T follicular helper cell (primary cell): ENCODE data around the gene MYBPC1.

Source experiments
- DNase-seq: peaks from one replicate; pipeline ENCODE4 v3.0.0-alpha.2; 2020; ENCODE audit warnings: low read depth

MYBPC1 gene

DNA sequence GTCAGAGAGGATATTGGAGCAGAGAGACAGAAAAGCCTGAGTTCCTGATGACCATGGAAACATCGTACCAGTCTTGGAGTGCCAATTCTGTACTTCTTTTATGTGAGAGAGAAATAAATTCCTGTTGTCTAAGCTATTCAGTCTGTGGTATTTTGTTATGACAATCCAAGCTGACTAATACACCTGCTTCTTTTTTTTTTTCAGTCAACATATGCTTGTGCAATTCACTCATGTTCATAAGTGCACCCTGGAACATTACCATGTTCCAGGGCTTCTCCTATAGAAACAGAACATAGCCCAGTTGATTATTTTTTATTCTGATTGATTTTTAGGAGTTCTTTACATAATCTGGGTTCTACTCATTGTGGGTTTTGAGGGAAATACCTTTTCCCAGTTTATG lies 100.9 kb downstream of the MYBPC1 start:
- DNase-seq, result no peak

DNA sequence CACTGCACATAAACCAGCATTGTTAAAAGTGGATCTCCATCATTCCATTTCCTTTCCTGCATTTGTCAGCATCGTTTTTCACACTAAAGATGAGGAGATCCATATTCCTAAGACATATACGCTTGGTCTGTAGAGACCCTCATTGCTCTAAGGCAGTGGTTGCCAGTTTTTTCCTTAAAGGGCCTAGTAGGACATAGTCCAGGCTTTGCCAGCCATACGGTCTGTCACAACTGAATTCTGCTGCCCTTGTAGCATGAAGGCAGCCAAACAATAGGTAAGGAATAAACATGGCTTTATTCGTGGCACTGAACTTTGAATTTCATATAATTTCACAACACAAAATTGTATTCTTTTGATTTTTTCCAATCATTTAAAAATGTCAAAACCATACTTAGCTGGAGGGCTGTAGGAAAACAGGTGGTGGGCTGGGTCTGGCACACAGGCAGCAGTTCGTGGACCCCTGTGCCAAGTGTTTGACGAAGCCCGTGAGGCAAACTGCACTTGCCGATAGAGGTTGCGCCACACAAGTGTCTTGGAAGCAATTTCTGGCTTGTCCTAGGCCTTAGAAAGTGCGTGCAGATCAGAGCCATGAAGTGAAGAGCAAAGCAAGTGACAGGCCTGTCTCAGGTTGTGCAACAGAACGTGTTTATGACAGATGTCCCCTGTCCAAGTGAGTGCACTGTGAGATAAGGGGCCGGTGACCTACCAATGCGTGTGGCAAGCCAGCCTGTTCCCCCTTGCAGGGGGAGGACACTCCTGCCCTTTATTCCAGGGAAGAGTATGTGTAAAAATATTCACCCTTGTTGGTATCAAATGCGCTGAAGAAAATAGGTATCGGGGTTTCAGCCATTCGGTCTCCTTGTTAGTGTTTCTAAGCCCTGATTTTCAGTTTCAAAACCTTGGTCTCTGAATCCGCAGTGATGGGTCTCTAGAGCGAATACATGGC lies 101.8 kb downstream of the MYBPC1 start:
- DNase-seq, result no peak

DNA sequence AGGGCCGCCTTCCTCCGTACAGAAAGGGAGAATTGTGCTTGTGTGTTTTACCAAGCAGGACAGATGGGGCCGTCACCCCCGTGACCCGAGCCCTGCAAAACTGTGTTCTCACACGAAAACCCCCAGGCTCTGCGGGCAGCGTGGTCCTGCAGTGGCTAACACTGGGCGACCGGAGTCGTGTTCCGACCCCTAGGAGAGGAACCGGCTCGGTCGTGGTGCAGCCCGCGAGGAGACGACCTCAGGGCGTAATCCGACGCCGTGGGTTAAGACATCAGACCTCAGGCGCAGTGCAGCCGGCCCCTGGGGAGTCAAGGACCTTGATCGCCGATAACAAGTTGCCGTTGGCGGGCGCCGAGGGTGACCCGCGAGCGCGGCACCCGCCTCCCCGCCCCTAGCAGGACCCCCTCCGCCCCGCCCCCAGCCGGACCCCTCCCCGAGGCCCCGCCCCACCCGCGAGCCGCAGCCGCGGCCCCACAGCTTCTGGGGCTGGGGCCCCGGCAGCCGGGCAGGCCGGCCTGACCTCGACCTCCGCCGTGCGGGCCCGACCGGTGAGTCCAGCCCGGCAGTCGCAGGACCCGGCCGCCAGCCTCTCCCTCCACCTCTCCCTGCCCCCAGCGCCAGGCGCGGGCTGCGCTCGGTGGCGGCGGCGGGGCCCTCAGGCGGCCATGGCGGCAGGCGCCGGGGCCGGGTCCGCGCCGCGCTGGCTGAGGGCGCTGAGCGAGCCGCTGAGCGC lies 102.6 kb downstream of the MYBPC1 start, which contains the start of gene CHPT1:
TSS of gene CHPT1 (plus strand) at position 444 of the 733 bp plus-strand sequence. CDS start at position 666, 222 bp downstream.
- peak; percentile 31 for DNase-seq

GRCh38 chr12:101697930-101698799 lies 103.4 kb downstream of the MYBPC1 start:
- DNase-seq, result no peak

- DNase-seq, result no peak
These were observed 104.1 kb downstream of the MYBPC1 start for GRCh38 chr12:101698800-101699347.

DNA sequence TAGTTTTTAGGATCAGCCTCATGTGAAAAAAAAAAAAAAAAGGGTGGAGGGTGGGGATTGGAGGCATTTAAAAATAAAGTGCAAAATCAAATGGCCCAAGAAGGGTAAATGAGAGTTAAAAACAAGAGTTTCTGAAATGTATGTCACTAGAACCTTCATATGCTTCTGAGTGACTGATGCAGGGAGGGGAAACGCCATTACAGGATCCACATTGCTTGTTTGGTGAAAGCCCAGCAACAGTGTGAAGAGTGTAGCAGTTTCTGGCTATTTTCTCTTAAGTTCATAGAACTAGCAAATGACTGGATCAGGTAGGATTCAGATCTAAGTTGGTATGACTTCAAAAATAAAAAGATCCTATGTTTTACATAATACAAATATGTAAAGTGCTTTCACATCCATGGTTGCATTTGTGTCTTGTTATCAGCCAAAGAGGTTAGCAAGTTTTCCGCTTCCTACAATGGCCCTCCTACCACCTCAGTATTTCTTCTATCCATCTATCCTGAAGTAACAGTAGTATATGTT lies 105.6 kb downstream of the MYBPC1 start:
- DNase-seq, result no peak

DNA sequence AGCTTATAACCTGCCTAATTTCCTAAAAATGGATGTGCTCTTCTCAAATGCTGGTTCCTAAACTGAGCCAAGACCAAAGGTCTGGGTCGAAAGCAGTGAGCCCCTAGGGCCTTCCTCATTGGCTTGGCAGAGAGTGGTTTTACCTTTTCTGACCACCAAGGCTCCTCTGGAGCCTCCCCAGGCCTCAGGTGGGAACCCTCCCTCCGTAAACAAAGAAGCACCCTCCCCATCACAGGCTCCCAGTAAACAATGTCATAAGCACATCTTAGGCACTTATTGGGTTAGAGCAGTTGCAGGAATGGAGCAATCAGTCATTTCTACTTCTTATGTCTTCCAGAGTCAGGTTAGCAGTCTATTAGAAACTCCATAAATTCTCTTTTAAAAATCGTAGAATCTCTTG lies 108.7 kb downstream of the MYBPC1 start:
- no peak for DNase-seq

DNA sequence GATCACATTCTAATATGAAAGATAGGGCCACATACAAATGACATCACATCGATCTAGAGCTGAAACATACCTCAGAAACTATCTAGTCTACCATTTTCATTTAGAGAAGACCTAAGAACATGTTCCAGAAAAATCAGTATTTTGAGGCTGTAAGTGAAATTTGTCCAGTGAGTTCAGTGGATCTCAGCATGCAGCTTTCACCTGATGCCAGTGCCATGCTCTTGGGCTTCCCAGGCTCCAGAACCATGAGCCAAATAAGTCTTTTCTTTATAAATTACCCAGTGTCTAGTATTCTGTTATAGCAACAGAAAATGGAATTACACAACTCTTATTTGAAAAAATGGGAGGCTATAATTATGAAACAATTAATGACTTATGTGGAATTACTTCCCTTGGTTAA lies 111.6 kb downstream of the MYBPC1 start:
- DNase-seq, result no peak

DNA sequence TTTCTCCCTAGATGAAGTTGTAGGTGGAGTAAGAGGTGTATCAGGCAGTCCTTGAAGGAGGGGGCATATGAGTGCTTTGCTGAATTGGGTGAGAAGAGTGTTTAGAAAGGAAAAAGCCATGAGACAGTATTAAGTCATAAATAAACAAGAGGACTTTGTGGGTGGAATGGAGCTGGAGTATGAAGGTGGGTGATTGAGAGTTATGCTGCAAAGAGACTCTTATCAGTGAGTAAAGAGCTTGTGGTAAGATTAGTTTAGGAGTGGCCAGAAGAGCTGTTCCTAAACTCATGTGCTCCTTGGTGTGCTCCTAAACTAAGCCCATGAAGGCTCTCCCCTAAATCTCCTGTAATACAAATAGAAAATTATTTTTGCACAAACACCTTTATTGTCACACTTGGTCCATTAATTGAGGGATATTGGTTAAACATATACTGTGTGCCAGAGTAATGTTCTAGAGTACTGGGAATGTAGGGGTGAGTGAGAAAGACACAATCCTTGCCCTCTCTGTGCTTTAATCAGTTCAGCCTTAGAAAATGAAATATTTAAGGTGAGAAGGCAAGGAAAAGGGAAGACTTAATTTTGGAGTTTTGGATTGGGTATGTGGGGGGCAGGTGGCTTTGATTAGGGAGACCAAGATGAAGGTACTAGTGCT lies 112.5 kb downstream of the MYBPC1 start:
- DNase-seq, result no peak

DNA sequence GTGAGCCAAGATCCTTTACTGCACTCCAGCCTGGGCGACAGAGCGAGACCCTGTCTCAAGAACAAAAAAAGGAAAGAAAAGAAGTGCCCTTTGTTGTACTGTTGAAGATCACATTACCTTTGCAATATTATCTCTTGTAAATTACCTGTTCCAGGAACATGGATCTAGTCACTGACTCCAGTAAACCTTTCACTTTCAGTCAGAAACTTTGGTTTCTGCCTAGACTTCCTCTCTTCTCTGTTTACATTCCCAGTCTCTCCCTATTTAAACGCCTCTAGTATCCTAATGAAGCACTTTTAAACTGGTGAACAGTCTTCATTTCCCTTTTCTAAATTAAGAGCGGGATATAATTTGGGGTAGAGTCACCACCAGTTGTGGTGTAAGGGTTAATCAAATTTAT lies 115.5 kb downstream of the MYBPC1 start:
- DNase-seq, result no peak

DNA sequence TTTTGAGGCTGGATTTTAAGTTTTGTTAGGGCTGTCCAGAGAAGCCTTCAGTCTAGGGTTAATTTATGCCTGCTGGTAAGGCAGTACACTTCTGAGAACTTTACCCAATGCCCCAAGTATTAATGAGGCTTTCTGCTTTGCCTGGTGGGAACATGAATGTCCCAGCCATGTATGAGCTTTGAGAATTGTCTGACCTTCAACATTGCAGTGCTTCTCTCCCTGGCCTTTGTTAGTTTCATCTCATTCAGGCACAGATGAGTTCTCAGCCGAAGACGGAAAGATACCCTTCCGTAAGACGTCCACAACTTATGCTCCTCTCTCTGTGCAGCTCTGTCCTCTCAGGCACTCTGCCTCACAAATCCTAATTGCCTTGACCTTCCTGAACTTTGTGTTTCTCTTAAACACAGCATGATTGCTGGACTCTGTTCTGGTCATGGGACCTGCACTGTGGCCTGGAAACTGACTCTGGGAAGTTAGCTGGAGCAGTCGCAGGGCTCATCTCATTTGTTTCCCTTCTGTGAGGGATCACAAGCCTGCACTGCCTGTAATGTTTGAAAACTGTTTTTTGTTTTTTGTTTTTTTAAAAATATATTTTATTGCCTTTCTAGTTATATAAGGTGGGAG lies 118.4 kb downstream of the MYBPC1 start:
- DNase-seq, result no peak

GRCh38 chr12:101713930-101714329 lies 119.2 kb downstream of the MYBPC1 start:
- no peak for DNase-seq

- DNase-seq, result no peak
These were observed 120.2 kb downstream of the MYBPC1 start for GRCh38 chr12:101714877-101715444.

DNA sequence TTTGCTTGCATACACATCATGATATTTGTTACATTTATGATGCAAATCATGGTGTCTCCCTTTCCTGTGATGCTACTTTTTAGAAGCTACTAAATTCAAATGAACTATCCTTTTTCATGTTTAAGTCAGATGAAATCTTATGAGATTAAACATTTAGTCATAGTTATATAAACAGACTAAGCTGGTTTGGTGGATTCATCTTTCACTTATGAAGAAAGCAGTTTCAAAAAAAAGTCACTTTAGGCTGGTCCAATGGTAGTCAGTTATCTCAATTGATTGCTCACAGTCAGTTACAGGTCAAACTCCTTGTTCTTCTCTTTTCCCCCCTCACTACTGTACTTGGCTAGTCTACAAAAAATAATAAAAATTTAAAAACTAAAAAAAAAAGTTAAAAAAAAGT lies 124.8 kb downstream of the MYBPC1 start:
- DNase-seq, result no peak

- DNase-seq, result no peak
These were observed 125.3 kb downstream of the MYBPC1 start for GRCh38 chr12:101720118-101720517.

DNA sequence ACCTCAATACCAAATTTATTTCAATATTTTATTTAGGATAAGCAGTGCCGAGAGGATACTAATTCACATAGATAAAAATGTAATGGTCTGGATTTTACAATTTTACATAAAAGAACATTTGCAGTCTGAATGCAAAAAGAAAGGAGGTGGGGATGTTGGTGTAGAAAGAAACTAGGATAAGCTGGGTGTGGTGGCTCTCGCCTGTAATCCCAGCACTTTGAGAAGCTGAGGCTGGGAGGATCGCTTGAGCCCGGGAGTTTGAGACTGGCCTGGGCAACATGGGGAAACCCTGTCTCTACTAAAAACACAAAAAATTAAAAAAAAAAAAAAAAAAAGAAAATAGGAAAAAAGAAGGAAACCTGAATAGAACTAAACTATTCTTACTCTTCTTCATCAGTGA lies 127.6 kb downstream of the MYBPC1 start:
- no peak for DNase-seq

DNA sequence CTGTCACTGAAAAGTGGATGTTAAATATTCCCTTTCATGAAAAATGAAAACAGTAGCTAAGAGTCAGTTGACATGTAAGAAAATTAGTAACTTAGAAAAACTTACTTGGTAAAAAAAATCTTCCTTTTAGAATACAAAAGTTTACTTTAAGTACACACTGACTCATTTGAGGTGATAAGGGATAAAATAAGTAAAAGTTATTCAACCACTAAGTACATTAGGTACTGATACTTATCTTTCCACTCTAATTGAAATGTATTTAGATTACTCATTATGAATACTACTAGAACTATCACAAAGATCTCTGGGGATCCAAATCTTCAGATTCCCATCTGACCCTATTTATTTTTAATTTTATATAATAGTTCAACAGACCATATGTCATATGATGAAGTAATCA lies 132.3 kb downstream of the MYBPC1 start:
- no peak for DNase-seq

DNA sequence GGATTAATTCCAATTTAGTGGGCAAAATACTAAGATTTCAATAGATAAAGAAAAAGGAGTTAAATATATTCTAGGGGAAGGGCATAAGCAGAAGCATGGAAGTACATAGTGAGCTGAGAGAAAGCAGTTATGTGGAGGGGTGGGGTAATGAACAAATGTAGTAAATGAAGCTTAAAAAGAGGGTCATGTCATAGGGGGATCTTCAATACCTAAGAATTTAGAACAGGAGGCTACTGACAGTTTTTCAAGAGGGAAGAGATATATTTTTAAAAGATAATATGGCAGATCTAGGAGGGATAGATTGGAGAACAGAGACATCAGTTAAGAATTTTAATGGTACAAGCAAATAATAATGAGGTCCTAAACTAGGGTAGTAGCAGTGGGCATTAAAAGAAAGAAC lies 135.1 kb downstream of the MYBPC1 start:
- DNase-seq, result no peak

DNA sequence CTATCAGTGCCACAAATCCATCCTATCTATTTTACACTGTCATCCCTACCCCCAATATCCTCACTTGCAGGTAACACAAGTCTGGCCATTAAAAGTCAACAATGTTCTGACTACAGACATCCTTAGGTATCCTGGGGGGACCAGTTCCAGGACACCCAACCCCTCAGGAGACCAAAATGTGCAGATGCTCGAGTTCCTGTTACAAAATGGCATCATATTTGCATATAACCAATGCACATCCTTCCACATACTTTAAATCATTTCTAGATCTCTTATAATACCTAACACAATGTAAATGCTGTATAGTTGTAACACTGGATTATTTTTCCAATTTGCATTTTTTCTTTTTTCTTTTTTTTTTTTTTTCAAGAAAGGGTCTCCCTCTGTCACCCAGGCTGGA lies 137.5 kb downstream of the MYBPC1 start:
- no peak for DNase-seq

DNA sequence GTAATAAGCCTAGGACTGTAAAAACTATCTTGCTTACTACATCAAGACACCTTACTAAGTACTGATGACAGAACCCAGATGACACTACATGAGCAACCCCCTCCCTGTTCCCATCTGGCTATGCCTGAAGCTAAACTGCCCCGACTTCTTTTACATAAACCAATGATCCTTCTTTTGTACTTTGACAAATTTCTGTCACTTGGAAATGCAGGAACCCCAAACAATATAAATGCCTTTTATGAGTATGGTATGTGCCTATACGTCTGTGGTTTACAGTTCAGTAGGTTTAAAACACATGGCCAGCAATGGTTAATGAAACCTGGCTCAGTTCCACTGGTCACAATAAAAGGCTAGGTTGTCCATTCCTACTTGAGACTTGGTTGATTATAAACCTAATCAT lies 138.4 kb downstream of the MYBPC1 start:
- no peak for DNase-seq
